ENCODE data around the gene PPM1K.
"Not testable (repeated sequence)": the region's sequence is repeated elsewhere in the genome, so short reads cannot be mapped to it uniquely, and the experiment has no call there.

Gene PPM1K

DNA sequence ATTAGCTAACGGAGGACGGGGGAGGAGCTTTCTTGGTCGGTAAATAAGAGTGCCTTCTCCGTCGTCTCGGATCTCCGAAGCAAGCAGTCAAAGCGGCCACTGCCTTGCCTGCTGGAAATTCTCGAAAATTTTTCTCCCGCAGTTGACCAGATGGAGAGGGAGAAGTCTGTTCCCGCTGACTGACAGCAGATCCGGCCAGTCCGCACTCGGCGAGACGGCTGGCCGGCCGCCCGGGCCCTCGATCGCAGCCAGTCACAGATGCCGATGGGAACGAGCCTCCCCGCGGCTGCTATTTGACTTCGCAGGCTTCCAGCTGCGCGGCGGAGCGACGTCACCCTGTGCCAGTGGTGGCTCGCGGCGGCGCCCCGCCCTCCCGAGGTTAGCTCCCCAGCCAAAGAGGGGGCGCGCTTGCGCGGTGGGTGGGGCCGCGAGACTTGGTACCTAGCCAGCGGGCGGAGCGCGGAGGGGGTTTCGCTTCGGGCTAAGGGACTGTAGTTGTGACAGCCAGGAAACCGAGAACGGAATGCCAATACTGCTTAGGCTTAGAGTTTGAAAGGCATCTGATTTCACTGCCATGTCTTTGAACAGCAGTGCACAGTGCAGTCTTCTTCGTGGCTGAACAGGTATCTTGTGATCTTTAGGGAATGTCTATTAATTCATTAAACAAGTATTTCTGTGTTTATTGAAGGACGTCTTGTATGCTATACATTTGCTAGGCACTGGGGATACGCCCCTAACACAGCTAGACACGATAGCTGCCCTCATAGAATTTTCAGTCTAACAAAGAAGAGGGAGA lies at the start of gene PPM1K:
PPM1K (minus strand) TSS at position 123 of the 796 bp plus-strand sequence. CDS start 5,978 bp downstream, outside the sequence.
- peak; percentile 88 for DNase-seq

GRCh38 chr4:88333741-88334405 lies 49.5 kb upstream of the PPM1K start:
- no peak for DNase-seq

- DNase-seq = no peak
Measured at GRCh38 chr4:88327665-88328064, 43.3 kb upstream of the PPM1K start.

- DNase-seq = no peak
Measured at GRCh38 chr4:88320780-88321373, 36.5 kb upstream of the PPM1K start.

DNA sequence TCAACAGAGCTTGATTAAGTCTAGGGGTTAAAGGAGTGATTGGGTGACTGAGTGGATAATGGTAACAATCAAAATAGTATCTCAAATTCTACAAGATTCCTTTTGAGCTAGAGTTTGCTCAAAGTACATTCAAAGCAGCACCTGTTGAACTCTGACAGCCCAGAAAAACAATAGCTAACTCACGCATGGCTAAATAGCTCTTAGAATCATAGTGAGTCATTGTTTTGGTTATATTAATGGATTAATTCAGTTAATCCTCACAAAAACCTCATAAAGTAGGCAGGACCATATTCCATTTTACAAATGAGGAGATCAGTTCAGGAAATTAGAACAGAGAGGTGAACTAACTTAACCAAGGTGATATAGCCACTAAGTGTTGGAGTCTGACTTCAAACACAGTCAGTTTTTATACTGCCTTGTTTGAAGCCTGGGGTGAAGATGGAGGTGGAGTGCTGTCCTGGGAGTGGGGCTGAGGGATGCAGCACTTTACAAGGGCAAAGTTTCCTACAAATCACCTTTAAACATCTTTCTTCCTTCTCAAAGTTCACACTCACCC lies 35.9 kb upstream of the PPM1K start:
- DNase-seq = no peak

DNA sequence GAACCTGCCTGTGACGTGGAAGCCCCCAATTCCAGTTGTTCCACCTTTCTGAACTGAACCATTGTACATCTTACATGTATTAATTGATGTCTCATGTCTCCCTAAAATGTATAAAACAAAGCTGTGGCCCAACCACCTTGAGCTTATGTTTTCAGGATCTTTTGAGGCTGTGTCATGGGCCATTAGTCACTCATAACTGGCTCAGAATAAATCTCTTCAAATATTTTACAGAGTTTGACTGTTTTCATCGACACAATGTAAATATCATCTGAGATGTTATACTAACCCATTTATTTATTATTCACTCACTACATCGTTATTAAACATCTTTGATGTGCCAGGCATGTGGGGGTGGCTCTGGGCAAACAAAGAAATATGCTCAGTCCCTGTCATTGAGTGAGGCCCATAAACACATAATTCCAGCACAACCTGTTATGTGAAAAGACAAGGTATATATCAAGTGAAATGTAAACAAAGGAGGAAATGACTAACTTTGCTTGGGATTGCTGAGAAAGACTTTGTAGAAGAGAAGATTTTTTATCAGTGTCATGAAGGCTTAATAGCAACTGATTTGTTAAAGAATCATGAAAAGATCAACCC lies 34.5 kb upstream of the PPM1K start:
- DNase-seq = no peak

DNA sequence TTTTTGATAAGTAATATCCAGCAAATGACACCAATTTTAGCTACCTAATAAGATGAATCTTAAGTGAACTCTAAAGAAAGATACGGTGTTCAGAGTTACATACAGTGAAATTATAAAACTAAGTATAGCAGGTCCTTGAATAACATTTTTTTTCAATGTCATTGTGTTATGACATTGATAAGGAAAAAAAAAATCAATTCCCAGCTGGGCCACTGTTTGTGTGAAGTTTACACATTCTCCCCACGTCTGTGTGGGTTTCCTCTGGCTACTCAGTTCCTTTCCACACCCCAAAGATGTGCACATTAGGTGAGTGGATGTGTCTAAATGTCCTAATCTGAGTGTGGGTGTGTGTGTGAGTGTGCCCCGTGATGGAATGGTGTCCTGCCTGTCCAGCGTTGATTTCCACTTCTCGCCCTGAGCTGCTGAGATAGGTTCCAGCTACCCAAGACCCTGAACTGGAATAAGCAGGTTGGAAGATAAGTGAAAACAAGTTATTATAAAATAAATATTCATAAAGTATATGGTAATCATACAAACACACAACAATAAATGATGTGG lies 31.2 kb upstream of the PPM1K start:
- DNase-seq = no peak

DNA sequence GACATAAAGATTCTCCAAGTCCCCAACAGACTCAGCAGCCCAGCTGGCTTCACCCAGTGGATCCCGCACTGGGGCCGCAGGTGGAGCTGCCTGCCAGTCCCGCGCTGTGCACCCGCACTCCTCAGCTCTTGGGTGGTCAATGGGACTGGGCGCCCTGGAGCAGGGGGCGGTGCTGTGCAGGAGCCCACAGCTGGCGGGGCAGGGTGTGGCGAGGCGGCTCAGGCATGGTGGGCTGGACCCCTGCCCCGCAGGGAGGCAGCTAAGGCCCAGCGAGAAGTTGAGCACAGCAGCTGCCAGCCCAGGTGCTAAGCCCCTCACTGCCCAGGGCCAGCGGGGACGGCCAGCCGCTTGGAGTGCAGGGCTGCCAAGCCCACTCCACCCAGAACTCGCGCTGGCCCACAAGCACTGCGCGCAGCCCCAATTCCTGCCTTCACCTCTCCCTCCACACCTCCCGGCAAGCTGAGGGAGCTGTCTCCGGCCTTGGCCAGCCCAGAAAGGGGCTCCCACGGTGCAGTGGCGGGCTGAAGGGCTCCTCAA lies 28.8 kb upstream of the PPM1K start:
- DNase-seq = not testable (repeated sequence)

GRCh38 chr4:88308587-88308986 lies 24.2 kb upstream of the PPM1K start:
- DNase-seq = no peak

- no peak for DNase-seq
Measured at GRCh38 chr4:88297725-88298454, 13.5 kb upstream of the PPM1K start.

DNA sequence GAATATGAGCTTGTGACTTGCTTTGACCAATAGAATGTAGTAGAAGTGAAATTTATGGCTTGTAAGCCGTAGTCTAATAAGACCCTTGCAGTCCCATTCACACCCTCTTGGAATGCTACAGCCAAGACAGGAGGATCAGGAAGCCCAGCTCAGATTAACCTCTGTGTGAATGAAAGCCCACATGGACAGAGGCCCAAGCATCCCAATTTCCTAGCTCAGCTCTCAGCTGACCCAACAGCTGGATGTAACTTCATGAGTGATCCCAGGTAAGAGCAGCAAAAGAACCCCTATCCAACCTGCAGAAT lies 12.8 kb upstream of the PPM1K start:
- DNase-seq = no peak

GRCh38 chr4:88296413-88297211 lies 12.3 kb upstream of the PPM1K start:
- DNase-seq = no peak

GRCh38 chr4:88295656-88296055 lies 11.3 kb upstream of the PPM1K start:
- no peak for DNase-seq

- no peak for DNase-seq
Measured at GRCh38 chr4:88291003-88291402, 6.6 kb upstream of the PPM1K start.

DNA sequence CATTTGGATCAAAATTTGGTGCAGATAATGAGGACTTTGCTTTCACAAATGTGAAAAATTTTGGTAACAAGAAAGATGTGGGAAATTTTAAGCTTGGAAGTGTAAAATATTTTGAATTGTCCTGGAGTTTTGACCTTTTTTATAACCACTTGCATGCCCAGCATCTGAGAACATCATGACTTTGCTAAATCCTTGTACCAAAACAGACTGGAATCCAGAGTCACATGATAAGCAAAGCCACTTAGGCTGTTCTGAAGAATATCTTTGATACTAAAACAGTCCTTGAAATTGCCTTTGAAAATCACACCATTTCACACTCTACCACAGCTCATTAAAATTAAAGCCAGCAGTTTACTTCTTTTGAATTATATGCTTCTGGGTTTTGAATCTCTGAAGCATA lies 2.5 kb upstream of the PPM1K start:
- no peak for DNase-seq

DNA sequence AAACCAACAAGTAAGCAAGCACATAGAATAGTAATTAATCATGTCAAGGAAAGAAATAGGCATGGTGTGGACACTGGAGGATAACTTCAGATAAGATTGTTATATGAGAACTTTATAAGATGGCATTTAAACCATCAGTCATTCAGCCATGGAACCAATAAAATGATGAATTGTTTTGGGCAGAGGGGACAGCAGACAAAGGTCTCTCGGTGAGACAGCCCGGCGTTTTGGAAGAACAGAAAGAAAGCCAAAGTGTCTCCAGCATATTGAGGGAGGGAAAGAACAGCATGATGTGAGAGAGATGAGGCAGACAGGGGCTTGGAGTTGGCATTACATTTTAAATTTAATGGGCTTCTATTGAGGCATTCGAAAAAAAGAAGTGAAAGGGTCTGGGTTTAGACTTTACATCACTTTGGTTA lies 883 bp upstream of the PPM1K start:
- DNase-seq = no peak

- peak; percentile 18 for DNase-seq
Measured at GRCh38 chr4:88283661-88284438, 511 bp downstream of the PPM1K start.

GRCh38 chr4:88280228-88280795 lies 4.0 kb downstream of the PPM1K start:
- no peak for DNase-seq

DNA sequence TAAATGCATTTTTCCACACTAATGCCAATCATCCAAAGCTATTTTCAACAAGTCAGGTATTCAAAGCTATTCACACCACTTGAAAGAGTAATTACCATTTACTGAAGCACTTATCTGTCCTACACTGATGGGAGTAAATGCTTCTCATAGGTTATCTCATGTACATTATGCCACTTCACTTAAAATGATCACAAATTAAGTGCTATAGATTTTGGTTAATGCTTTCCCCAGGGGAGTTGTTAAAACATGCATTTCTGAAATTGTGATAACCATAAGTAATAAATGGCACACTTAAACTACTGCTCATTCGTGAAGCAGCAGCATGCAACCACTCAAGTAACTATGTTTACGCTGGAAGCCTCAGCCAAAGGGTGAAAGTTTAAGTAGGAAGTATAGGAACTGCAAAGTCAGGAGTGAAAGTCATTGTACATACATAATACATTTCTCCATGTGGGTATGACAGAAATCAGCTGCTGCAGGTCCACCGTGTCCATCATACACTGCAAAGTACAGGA lies 6.6 kb downstream of the PPM1K start:
- peak; percentile 48 for DNase-seq

Data from NCI-H1105 (cell line).